HFFc6 (cell line): ENCODE measurements around the gene SULT1E1. TPM values are rescaled to one million over a fixed set of nuclear protein-coding genes. Genes with fewer than 3 reads are reported as not detected.
"Not testable (repeated sequence)": the region's sequence is repeated elsewhere in the genome, so short reads cannot be mapped to it uniquely, and the experiment has no call there.

Source experiments
- DNase-seq: peaks from one replicate; pipeline ENCODE4 v3.0.0-alpha.2; 2018
- H3K27ac Mint-ChIP-seq: 2 replicates; pipeline ENCODE4 v1.8.0; 2020; ENCODE audit warnings: mild to moderate bottlenecking, mixed read lengths
- H3K27me3 Mint-ChIP-seq: 2 replicates; pipeline ENCODE4 v1.8.0; 2021; ENCODE audit warnings: mild to moderate bottlenecking, moderate library complexity, mixed read lengths; ENCODE audit not compliant: insufficient read depth
- H3K36me3 Mint-ChIP-seq: 2 replicates; pipeline ENCODE4 v1.8.0; 2021; ENCODE audit warnings: low read depth, mixed read lengths
- H3K4me1 Mint-ChIP-seq: 2 replicates; pipeline ENCODE4 v1.8.0; 2020; ENCODE audit warnings: low read depth, mixed read lengths
- H3K4me3 Mint-ChIP-seq: 2 replicates; pipeline ENCODE4 v1.8.0; 2020; ENCODE audit warnings: mild to moderate bottlenecking, moderate library complexity, mixed read lengths
- H3K9me3 Mint-ChIP-seq: 2 replicates; pipeline ENCODE4 v1.8.0; 2020; ENCODE audit warnings: mild to moderate bottlenecking, mixed read lengths
- CTCF ChIP-seq: fragments of 200-600 bp; sonication (generic); IDR thresholded peaks from 2 replicates; pipeline ENCODE4 v1.5.0; 2021; ENCODE audit warnings: antibody characterized with exemption, mild to moderate bottlenecking
- total RNA-seq, 6 experiments: library from RNA; stranded (reverse); fragmentation: NEBNext Ultra II Directional; extraction: Animal tissue kit (Norgen Biotek cat#: 25700); gene quantifications; 2 replicates in 1 of 6; 3 replicates in 5 of 6; pipeline ENCODE4 v1.2.3, GENCODE V29; 2021

Gene SULT1E1
- total RNA-seq, 6 experiments from 2014 or later = not detected

DNA sequence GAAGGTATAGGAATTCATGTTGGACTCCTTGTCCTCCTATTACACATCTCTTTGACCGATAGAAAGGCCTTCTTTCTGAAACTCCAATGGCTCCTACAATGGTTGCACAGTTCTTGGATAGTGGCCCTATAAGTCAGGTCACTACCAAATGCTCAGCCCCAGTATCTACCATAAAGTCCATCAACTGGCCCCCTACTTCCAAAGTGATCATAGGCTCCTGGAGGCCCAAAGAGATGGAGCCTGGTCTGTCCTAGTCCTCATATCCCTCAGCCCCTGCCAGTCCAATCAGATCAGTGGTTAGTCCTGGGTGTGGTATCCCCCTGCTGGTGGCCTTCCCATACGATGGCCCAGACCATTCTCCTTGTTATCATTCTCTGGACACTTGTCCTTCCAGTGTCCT, 30.3 kb downstream of the SULT1E1 start:
- no peak for DNase-seq
- H3K27me3 Mint-ChIP-seq = no peaks in the 10 kb centered on the region; the same call in 1 of the 2 replicates
- H3K4me1 Mint-ChIP-seq = no peaks in the 10 kb centered on the region
- peaks cover 49% of the 10 kb centered on the region for H3K9me3 Mint-ChIP-seq
- TF ChIP-seq CTCF = no peak
- H3K27ac Mint-ChIP-seq = no peak overlapping the region
- H3K36me3 Mint-ChIP-seq = peaks cover 4% of the 10 kb centered on the region; the same call in 1 of the 2 replicates
- H3K4me3 Mint-ChIP-seq = no peak overlapping the region

DNA sequence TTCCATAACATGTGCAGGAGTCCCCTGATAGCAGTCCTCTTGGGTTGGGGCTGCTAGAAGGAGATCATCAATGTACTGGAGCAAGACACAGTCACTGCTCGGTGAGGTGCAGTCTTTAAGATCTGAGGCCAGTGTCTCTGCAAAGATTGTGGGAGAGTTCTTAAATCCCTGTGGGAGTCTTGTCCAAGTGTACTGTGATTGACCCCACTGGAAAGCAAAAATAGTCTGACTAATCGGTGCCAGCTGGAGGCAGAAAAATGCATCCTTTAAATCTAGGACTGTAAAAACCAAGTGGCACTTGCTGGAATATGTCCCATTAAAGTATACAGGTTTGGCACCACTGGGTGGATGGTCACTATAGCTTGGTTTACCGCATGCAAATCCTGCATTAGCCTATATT, 31.1 kb downstream of the SULT1E1 start:
- Mint-ChIP-seq H3K4me1 (no peaks in the 10 kb centered on the region), H3K36me3 (peaks cover 4% of the 10 kb centered on the region; the same call in 1 of the 2 replicates), H3K27me3 (no peaks in the 10 kb centered on the region; the same call in 1 of the 2 replicates), H3K4me3 (no peak overlapping the region), H3K27ac (no peak overlapping the region), H3K9me3 (peaks cover 51% of the 10 kb centered on the region)
- no peak for TF ChIP-seq CTCF
- no peak for DNase-seq

DNA sequence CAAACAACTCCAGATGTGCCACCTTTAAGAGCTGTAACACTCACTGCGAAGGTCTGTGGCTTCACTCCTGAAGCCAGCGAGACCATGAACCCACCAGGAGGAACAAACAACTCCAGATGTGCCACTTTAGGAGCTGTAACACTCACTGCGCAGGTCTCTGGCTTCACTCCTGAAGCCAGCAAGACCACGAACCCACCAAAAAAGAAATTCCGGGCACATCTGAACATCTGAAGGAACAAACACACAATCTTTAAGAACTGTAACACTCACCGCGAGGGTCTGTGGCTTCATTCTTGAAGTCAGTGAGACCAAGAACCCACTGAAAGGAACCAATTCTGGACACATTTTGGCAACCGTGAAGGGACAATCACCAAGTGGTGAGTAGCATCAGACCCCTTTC, 34.9 kb downstream of the SULT1E1 start:
- H3K9me3 Mint-ChIP-seq = peaks cover 45% of the 10 kb centered on the region
- not testable (repeated sequence) for DNase-seq, H3K36me3 Mint-ChIP-seq, H3K27me3 Mint-ChIP-seq, H3K27ac Mint-ChIP-seq, H3K4me1 Mint-ChIP-seq, H3K4me3 Mint-ChIP-seq

DNA sequence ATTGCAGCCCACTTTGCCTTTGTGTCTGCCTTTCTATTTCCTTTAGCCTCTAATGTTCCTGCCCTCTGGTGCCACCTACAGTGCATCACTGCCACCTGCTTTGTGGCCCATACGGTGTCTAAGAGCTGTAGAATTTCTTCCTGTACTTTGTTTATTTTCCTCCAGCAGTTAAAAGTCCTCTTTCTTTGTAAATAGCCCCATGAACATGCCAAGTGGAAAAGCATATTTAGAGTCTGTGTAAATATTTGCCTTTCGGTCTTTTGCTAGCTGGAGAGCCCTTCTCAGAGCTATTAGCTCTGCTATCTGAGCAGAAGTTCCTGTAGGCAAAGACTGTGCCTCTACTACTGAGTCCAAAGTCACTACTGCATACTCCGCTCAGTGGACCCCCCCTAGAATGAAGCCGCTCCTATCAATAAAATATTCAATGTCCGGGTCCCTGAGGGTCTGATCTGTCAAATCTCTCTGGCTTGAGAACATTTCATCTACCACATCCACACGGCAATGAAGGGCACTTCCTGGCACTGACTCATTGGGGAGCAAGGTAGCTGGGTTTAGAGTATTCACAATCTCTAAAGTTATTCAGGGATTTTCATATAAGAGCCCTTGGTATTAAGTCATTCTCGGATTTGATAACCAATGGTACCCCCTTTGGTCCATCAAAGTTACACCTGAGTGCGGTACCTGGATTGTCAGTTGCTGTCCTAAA, 36.3 kb downstream of the SULT1E1 start:
- Mint-ChIP-seq H3K4me1 (no peaks in the 10 kb centered on the region), H3K9me3 (peaks cover 37% of the 10 kb centered on the region), H3K27ac (no peak overlapping the region), H3K27me3 (no peaks in the 10 kb centered on the region), H3K4me3 (no peak overlapping the region), H3K36me3 (peaks cover 4% of the 10 kb centered on the region; the same call in 1 of the 2 replicates)
- TF ChIP-seq CTCF = no peak
- no peak for DNase-seq

GRCh38 chr4:69823048-69823447, 36.9 kb downstream of the SULT1E1 start:
- TF ChIP-seq CTCF = no peak
- no peak overlapping the region for H3K27ac Mint-ChIP-seq
- no peak for DNase-seq

GRCh38 chr4:69822198-69822597, 37.7 kb downstream of the SULT1E1 start:
- Mint-ChIP-seq H3K27ac (no peak overlapping the region), H3K4me1 (no peaks in the 10 kb centered on the region), H3K4me3 (no peak overlapping the region), H3K36me3 (no peaks in the 10 kb centered on the region; the same call in 1 of the 2 replicates), H3K9me3 (peaks cover 23% of the 10 kb centered on the region), H3K27me3 (no peaks in the 10 kb centered on the region)
- DNase-seq = no peak
- TF ChIP-seq CTCF = no peak

More at GRCh38 chr4:69823048-69823447, 36.9 kb downstream of the SULT1E1 start:
- Mint-ChIP-seq H3K4me3 (no peak overlapping the region), H3K4me1 (no peaks in the 10 kb centered on the region), H3K9me3 (peaks cover 31% of the 10 kb centered on the region), H3K27me3 (no peaks in the 10 kb centered on the region), H3K36me3 (peaks cover under 1% of the 10 kb centered on the region; the same call in 1 of the 2 replicates)
